Activated CD8-positive, alpha-beta memory T cell treated with anti-CD3 and anti-CD28 coated beads for 1 hour (primary cell): ENCODE measurements around the gene SERINC4.
"Not testable (repeated sequence)": the region's sequence is repeated elsewhere in the genome, so short reads cannot be mapped to it uniquely, and the experiment has no call there.

Experiments used
- DNase-seq, 2 donors: peaks; one replicate each; pipeline ENCODE4 v3.0.0-alpha.2; 2020; ENCODE audit warnings: low read depth in 1 of 2; ENCODE audit errors: extremely low read depth in 1 of 2

SERINC4 gene

GRCh38 chr15:43763819-43764446 is 36.1 kb downstream of the SERINC4 start:
- DNase-seq = no peak

- DNase-seq = no peak
These were observed 37.2 kb downstream of the SERINC4 start for GRCh38 chr15:43762824-43763223.

DNA sequence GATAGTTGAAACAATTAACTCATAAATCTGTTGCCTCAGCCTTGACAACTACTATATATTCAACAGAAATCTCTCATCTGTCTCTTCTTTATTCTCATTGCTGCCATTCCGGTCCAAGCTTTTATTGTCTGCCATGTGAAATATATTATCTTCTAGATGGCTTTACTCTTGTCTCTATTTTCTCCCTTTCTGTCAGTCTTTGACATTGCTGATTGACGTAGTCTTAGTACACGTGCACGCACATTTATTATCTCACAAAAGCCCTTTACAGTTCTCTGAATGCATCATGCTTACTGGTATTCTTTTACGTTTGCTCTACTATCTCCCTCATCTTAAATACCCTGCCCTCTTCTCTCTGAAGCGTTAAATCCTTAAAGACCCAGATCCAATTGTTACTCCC is 48.1 kb downstream of the SERINC4 start:
- DNase-seq = no peak

DNA sequence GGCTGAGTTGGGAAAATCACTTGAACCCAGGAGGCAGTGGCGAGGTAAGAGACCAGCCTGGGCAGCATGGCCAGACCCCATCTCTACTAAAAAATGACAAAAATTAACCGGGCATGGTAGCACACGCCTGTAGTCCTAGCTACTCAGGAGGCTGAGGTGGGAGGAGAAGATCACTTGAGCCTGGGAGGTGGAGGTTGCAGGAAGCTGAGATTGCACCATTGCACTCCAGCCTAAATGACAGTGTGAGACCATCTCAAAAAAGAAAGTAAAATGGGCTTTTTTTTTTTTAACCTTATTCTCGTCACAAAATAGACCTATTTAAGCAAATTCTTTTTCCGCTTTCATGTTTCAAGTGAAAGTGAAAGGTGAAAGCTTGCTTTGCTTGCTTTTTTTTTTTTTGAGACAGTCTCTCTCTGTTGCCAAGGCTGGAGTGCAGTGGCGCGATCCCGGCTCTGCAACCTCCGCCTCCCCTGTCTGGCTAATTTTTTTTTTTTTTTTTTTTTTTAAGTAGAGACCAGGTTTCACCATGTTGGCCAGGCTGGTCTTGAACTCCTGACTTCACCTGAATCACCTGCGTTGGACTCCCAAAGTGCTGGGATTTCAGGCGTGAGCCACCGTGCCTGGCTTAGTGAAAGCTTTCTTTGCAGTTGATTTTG is 50.2 kb downstream of the SERINC4 start:
- no peak for DNase-seq

DNA sequence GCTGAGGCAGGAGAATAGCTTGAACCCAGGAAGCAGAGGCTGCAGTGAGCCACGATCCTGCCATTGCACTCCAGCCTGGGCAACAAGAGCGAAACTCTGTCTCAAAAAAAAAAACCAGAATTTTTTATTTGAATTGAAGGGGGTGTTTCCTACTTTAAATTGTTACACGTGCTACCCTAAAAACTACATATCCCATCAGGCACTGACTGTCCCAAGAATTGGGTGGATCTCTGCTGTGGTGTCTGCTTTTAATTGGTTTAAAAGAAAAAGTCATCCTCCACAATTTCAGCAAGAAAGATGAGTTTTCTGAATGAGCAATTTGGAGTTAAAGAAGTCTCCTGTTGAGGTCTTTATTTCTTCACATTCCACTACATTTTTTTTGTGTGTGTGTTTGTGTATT is 51.6 kb downstream of the SERINC4 start:
- no peak for DNase-seq

DNA sequence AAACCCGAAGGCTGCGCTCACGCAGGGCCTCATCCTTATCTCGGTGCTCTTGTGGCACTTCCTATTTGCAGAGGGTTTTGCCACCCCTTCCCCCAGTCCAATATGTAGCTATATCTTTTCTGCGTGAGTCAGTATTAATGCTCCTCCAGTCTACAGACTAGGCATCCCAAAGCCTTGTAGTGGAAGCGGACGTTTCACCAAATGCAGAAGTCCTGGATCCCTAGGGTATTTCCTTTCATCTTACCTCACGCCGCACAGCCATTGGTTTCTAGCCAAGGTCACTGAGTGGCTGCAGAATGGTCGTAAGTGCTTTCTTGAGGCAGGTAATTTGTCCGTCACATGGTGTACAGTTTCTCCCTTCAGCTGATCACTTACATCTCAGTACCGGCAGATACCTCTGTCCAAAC is 53.1 kb downstream of the SERINC4 start:
- not testable (repeated sequence) for DNase-seq

GRCh38 chr15:43746245-43746902 is 53.6 kb downstream of the SERINC4 start, which contains the start of gene PDIA3:
Gene PDIA3 (plus strand): TSS chr15:43746438. CDS start chr15:43746540, 102 bp downstream.
- DNase-seq = peak; percentile 55 to 77
